K562 (cell line): ENCODE data around the gene MED15. TPM values are rescaled to one million over a fixed set of nuclear protein-coding genes. Genes with fewer than 3 reads are reported as not detected.
A peak's percentile ranks its signal among the peaks of the same experiment; 100 is the strongest.

ENCODE experiments used
- BHLHE40 ChIP-seq: IDR thresholded peaks from 2 replicates; pipeline ENCODE4 v1.6.1; 2011; ENCODE audit warnings: low read length, improper control_type of control experiment
- E2F5 ChIP-seq: sonication (generic); formaldehyde crosslinking; IDR thresholded peaks from 2 replicates; pipeline ENCODE4 v1.8.0; 2022; ENCODE audit warnings: mild to moderate bottlenecking, missing genetic modification reagents
- FOXK2 ChIP-seq, 2 experiments: fragments of 450-650 bp; IDR thresholded peaks in 1 of 2; conservative IDR thresholded peaks in 1 of 2; 2 replicates each; pipeline ENCODE4 v1.6.1; 2016; ENCODE audit warnings: low read depth in 2 of 2, mild to moderate bottlenecking in 1 of 2
- HMGXB4 ChIP-seq: sonication (generic); formaldehyde crosslinking; IDR thresholded peaks from 2 replicates; pipeline ENCODE4 v1.8.1; 2023; ENCODE audit warnings: mild to moderate bottlenecking, missing genetic modification reagents
- NFIX ChIP-seq: fragments of 250-450 bp; sonication (Bioruptor Pico); IDR thresholded peaks from 2 replicates; pipeline ENCODE4 v1.4.0; 2020; ENCODE audit warnings: low read depth, mild to moderate bottlenecking, moderate library complexity
- RBM17 ChIP-seq: fragments of 200-400 bp; formaldehyde crosslinking; IDR thresholded peaks from 2 replicates; pipeline ENCODE4 v1.6.1; 2017; ENCODE audit warnings: low read depth, mild to moderate bottlenecking, low read length, borderline replicate concordance
- RHOXF2B ChIP-seq: fragments of 250-450 bp; sonication (Bioruptor Pico); conservative IDR thresholded peaks from 2 replicates; pipeline ENCODE4 v1.5.1; 2021
- TEAD4 ChIP-seq, 2 experiments: sonication (generic) in 1 of 2; formaldehyde crosslinking in 1 of 2; IDR thresholded peaks; 2 replicates each; pipeline versions ENCODE4 v1.6.1 to v1.8.0; 2012 to 2022; ENCODE audit warnings: borderline replicate concordance in 1 of 2, inconsistent platforms in 1 of 2, low read length in 1 of 2, mild to moderate bottlenecking in 1 of 2, missing genetic modification reagents in 1 of 2
- XRCC4 ChIP-seq: IDR thresholded peaks from one replicate; pipeline ENCODE4 v1.6.1; 2011; ENCODE audit not compliant: insufficient read depth, insufficient read length; ENCODE audit errors: extremely low read depth
- ZC3H4 ChIP-seq: sonication (generic); formaldehyde crosslinking; IDR thresholded peaks from 2 replicates; pipeline ENCODE4 v1.9.0; 2021; ENCODE audit warnings: missing genetic modification reagents, borderline replicate concordance
- ZFP91 ChIP-seq: sonication (generic); formaldehyde crosslinking; IDR thresholded peaks from 2 replicates; pipeline ENCODE4 v1.8.0; 2022; ENCODE audit warnings: mild to moderate bottlenecking, missing genetic modification reagents
- ZNF830 ChIP-seq: fragments of 250-450 bp; sonication (Bioruptor Pico); IDR thresholded peaks from 2 replicates; pipeline ENCODE4 v1.5.0; 2021; ENCODE audit warnings: mild to moderate bottlenecking
- polyA plus RNA-seq, 8 experiments: library from polyadenylated mRNA; depleted of rRNA in 4 of 8; stranded (reverse) in 5 of 8; unstranded in 3 of 8; fragments of >200 nt; fragmentation: Nextera tagmentation in 2 of 8; fragmentation: Illumina TruSeq in 1 of 8; extraction: Ambion mirVana in 2 of 8; extraction: Trizol in 1 of 8; gene quantifications; 2 replicates each; pipeline versions ENCODE4 v1.2.1 to v1.2.3, GENCODE V29; 2011 to 2014; ENCODE audit warnings: inconsistent platforms in 1 of 8, missing spikeins in 1 of 8
- total RNA-seq, 7 experiments: library from RNA; depleted of rRNA in 6 of 7; stranded (reverse); fragments of >200 nt in 6 of 7; fragmentation: Illumina TruSeq in 2 of 7; extraction: Trizol in 2 of 7; gene quantifications; 2 replicates each; pipeline versions ENCODE4 v1.2.1 to v1.2.3, GENCODE V29; 2011 to 2021; ENCODE audit warnings: low replicate concordance in 1 of 7
- TF ChIP-seq, protein P1 (sequence below): fragments of 250-450 bp; sonication (Bioruptor Pico); IDR thresholded peaks from 2 replicates; pipeline ENCODE4 v1.4.0; 2020
- TF ChIP-seq, protein P2 (sequence below): sonication (generic); formaldehyde crosslinking; IDR thresholded peaks from 2 replicates; pipeline ENCODE4 v1.8.0; 2022; ENCODE audit warnings: mild to moderate bottlenecking, low read depth, missing genetic modification reagents

MED15 gene
- total and polyA plus RNA-seq, 9 of the 15 experiments (the other 6 are each of a cell fraction or from before 2014, with no cell fraction given): 4.0 to 271 (median 60.1) TPM

DNA sequence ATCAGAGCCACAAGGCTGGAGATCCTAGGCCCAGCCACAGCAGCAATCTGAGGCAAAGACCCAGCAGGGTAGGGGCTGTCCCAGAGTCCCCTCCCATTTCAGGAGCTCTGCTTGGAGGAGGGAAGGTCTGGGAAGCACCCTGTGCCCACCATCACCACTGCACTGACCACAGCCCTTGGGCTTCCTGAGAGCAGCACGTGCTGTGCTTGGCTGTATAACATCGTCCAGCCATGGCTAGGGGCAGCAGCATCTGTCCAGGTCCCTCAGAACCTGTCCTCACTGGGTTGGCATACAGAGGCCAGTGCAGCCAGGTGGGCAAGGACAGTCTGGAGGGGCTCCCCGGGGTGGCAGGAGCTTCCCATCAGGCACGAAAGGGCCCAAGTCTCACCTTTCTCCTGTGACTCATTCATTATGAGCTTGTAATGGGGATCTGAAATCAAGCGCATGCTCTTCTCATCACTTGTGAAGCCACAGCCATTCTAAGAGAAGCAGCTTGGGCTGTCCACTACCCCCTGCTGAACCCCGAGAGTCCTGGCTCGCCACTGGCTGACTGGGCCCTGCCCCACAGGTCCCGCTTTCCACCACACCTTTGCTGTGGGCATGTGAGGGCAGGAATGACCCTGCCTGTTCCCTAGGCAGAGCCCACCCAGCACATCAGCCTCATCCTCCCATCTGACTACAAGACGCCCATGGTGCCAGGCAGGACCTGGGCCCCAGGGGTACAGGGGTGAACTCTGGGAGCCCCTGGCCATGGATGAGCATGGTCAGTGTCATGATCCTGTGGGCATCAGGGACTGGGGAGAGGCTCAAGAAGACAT lies 83.3 kb downstream of the MED15 start (continued):
- no peak for TF ChIP-seq FOXK2 (conservative IDR thresholded peaks at IDR 0.05 in 1 of 2, IDR thresholded peaks at IDR 0.05 in 1 of 2; ENCODE audit: low read depth in 2 of 2)
- peak; percentile 18; the same call in 1 of the 2 replicates for TF ChIP-seq ZC3H4 (CRISPR knock-in tag)
- TF ChIP-seq RHOXF2B: 0 out of 2 replicates have a peak, but pooled peaks have one; percentile 3
- TF ChIP-seq RBM17: no peak
- 0 out of 2 replicates have a peak, but pooled peaks have one; percentile 63 for TF ChIP-seq ZFP91
- no peak for TF ChIP-seq XRCC4
- 0 out of 2 replicates have a peak, but pooled peaks have one; percentile 44 for TF ChIP-seq ZNF830 (CRISPR knock-in tag)
- peak; percentile 76 for TF ChIP-seq HMGXB4 (CRISPR knock-in tag)
- no peak for TF ChIP-seq TEAD4 (IDR thresholded peaks at IDR 0.05; ENCODE audit: low read length)
- TF ChIP-seq TEAD4 (CRISPR knock-in tag; IDR thresholded peaks at IDR 0.05; ENCODE audit: borderline replicate concordance): 0 out of 2 replicates have a peak, but pooled peaks have one; percentile 11
- TF ChIP-seq BHLHE40: peak; percentile 63; the same call in 1 of the 2 replicates
- TF ChIP-seq, protein P1, sequence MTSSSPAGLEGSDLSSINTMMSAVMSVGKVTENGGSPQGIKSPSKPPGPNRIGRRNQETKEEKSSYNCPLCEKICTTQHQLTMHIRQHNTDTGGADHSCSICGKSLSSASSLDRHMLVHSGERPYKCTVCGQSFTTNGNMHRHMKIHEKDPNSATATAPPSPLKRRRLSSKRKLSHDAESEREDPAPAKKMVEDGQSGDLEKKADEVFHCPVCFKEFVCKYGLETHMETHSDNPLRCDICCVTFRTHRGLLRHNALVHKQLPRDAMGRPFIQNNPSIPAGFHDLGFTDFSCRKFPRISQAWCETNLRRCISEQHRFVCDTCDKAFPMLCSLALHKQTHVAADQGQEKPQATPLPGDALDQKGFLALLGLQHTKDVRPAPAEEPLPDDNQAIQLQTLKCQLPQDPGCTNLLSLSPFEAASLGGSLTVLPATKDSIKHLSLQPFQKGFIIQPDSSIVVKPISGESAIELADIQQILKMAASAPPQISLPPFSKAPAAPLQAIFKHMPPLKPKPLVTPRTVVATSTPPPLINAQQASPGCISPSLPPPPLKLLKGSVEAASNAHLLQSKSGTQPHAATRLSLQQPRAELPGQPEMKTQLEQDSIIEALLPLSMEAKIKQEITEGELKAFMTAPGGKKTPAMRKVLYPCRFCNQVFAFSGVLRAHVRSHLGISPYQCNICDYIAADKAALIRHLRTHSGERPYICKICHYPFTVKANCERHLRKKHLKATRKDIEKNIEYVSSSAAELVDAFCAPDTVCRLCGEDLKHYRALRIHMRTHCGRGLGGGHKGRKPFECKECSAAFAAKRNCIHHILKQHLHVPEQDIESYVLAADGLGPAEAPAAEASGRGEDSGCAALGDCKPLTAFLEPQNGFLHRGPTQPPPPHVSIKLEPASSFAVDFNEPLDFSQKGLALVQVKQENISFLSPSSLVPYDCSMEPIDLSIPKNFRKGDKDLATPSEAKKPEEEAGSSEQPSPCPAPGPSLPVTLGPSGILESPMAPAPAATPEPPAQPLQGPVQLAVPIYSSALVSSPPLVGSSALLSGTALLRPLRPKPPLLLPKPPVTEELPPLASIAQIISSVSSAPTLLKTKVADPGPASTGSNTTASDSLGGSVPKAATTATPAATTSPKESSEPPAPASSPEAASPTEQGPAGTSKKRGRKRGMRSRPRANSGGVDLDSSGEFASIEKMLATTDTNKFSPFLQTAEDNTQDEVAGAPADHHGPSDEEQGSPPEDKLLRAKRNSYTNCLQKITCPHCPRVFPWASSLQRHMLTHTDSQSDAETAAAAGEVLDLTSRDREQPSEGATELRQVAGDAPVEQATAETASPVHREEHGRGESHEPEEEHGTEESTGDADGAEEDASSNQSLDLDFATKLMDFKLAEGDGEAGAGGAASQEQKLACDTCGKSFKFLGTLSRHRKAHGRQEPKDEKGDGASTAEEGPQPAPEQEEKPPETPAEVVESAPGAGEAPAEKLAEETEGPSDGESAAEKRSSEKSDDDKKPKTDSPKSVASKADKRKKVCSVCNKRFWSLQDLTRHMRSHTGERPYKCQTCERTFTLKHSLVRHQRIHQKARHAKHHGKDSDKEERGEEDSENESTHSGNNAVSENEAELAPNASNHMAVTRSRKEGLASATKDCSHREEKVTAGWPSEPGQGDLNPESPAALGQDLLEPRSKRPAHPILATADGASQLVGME (CRISPR knock-in tag): 0 out of 2 replicates have a peak, but pooled peaks have one; percentile 17
- TF ChIP-seq E2F5: peak; percentile 44; the same call in 1 of the 2 replicates
- TF ChIP-seq, protein P2, sequence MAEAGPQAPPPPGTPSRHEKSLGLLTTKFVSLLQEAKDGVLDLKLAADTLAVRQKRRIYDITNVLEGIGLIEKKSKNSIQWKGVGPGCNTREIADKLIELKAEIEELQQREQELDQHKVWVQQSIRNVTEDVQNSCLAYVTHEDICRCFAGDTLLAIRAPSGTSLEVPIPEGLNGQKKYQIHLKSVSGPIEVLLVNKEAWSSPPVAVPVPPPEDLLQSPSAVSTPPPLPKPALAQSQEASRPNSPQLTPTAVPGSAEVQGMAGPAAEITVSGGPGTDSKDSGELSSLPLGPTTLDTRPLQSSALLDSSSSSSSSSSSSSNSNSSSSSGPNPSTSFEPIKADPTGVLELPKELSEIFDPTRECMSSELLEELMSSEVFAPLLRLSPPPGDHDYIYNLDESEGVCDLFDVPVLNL (CRISPR knock-in tag): 0 out of 2 replicates have a peak, but pooled peaks have one; percentile 67
- TF ChIP-seq NFIX: no peak
